Stimulated activated naive CD8-positive, alpha-beta T cell treated with anti-CD3 and anti-CD28 coated beads, Interleukin-15, Interleukin-2, amounts not matched to agents 100 U/mL and 50 U/mL, for 24 hours (primary cell): Measurements from ENCODE around the gene FCN2.

Source experiments
- ATAC-seq: fragments of 150-1000 bp; cut with Tn5 transposase; one replicate; pipeline ENCODE4 v1.10.0; 2021
- DNase-seq: peaks from one replicate; pipeline ENCODE4 v3.0.0; 2021

The FCN2 gene

GRCh38 chr9:134935056-134935640 lies 54.5 kb downstream of the FCN2 start:
- no peak for DNase-seq
- ATAC-seq = no peak

DNA sequence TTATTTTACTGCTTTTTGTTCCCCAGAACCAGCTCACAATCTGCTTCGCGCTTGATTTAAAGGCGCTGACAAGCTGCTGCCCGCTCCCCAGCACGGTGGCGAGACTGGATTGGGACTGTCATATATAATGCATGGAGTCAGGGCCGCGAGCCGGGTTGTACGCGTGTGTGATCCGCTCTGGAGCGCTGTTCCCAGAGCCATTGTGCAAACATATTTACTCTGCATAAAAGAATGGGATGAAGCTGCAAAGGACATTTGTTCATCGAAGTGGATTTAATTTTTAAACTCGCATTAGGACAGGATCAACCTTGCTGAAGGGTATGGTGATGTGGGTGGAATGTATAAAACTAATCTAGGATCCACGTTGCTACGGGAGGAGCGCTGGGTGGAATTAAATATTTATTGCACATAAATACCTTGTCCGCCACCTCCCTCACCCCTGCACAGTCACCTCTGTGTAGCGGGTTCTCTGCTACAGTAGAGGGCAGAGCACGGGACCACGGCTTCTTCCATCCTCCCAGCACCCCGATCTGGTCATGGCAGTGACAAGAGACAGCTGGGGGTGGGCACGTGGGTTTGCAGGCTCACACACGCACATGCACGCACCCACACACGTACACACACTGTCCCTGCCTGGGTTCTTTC lies 55.2 kb downstream of the FCN2 start:
- ATAC-seq (no peak), DNase-seq (no peak)

DNA sequence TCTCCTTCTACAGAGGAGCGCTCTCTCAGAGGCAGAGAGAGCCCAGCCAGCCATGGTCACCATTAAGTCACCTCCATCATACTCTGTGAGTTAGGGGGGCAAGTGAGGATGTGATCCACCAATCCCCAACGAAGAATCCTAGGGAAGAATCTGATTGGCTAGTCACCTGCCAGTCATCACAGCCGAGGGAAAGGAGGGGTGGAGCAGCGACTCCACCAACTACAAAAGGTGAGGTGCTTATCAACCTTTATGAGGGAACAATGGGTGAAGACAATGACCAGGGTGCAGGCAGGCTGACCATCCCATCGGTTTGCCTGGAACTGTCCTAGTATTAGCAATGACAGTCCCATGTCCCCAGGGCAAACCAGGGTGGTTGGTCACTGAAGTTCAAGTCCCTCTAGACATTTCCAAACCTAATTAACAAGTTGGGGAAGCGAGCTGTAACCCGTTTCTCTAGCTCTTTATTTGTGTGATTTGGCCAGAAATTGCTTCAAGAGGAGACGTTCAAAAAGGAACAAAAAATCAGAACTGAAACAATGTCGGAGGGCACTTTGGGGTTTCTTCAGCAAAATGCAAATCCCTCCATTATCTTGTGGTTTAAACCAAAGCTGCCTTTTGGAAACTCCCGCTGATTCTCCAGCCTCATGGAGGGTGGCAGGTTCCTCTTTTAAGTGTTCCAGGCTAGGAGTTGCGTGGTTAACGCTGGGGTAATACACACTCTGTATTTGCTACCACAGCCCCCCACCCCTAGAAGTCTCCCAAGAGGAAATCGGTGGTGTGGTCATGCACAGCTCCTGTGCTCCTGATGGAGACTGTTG lies 55.9 kb downstream of the FCN2 start:
- ATAC-seq (no peak), DNase-seq (no peak)
